Measurements from ENCODE around the gene ZNF782. TPM values are rescaled to one million over a fixed set of nuclear protein-coding genes. Genes with fewer than 3 reads are reported as not detected.
"Not testable (repeated sequence)": the region's sequence is repeated elsewhere in the genome, so short reads cannot be mapped to it uniquely, and the experiment has no call there.

ZNF782 gene
- 10.0 and 11.8 TPM in 2 replicates for total RNA-seq
- long read RNA-seq, partial matches to known transcripts: 0 of 13 reads
- long read RNA-seq, other reads (novel, unspliced or antisense): 13 of 13 reads

- peaks cover 15% of the 10 kb centered on the region for H3K9me3 Mint-ChIP-seq (ENCODE audit: low read depth)
- H3K4me3 Mint-ChIP-seq (ENCODE audit: low read depth): peak within 1 kb of the TSS; percentile 99
- H3K27me3 Mint-ChIP-seq: no peaks in the 10 kb centered on the region
- peaks cover 15% of the 10 kb centered on the region for H3K36me3 Mint-ChIP-seq (ENCODE audit: insufficient read depth)
- TF ChIP-seq CTCF (IDR thresholded peaks at IDR 0.05; ENCODE audit: unreplicated experiment): no peak
- peak within 1 kb of the TSS; percentile 97 for H3K27ac Mint-ChIP-seq
- DNase-seq (ENCODE audit: low spot score, unreplicated experiment): peak; percentile 88
- peaks cover 58% of the 10 kb centered on the region for H3K4me1 Mint-ChIP-seq (ENCODE audit: low read depth)
Observed at GRCh38 chr9:96853781-96854650, at the start of gene ZNF782. TSS of gene ZNF782 (minus strand) at chr9:96854514. CDS start at chr9:96851961, 2,553 bp downstream.

- not testable (repeated sequence) for DNase-seq (ENCODE audit: low spot score, unreplicated experiment); H3K27ac Mint-ChIP-seq; H3K4me1 Mint-ChIP-seq (ENCODE audit: low read depth); H3K36me3 Mint-ChIP-seq (ENCODE audit: insufficient read depth); H3K9me3 Mint-ChIP-seq (ENCODE audit: low read depth); H3K4me3 Mint-ChIP-seq (ENCODE audit: low read depth); H3K27me3 Mint-ChIP-seq
Observed at GRCh38 chr9:96900010-96900409, 45.7 kb upstream of the ZNF782 start.

- no peak overlapping the region for H3K27ac Mint-ChIP-seq
- no peaks in the 10 kb centered on the region for H3K4me1 Mint-ChIP-seq (ENCODE audit: low read depth)
Observed at GRCh38 chr9:96892131-96892530, 37.8 kb upstream of the ZNF782 start.

GRCh38 chr9:96888591-96888990 is 34.3 kb upstream of the ZNF782 start:
- peaks cover 3% of the 10 kb centered on the region for H3K9me3 Mint-ChIP-seq (ENCODE audit: low read depth)
- no peak for DNase-seq (ENCODE audit: low spot score, unreplicated experiment)
- TF ChIP-seq CTCF (IDR thresholded peaks at IDR 0.05; ENCODE audit: unreplicated experiment): no peak
- H3K27me3 Mint-ChIP-seq: no peaks in the 10 kb centered on the region
- H3K4me1 Mint-ChIP-seq (ENCODE audit: low read depth): peaks cover 5% of the 10 kb centered on the region
- no peak overlapping the region for H3K4me3 Mint-ChIP-seq (ENCODE audit: low read depth)
- peaks cover 11% of the 10 kb centered on the region for H3K36me3 Mint-ChIP-seq (ENCODE audit: insufficient read depth)
- H3K27ac Mint-ChIP-seq: no peak overlapping the region

More at GRCh38 chr9:96892131-96892530, 37.8 kb upstream of the ZNF782 start:
- no peaks in the 10 kb centered on the region for H3K27me3 Mint-ChIP-seq
- H3K36me3 Mint-ChIP-seq (ENCODE audit: insufficient read depth): peaks cover 17% of the 10 kb centered on the region
- no peak overlapping the region for H3K4me3 Mint-ChIP-seq (ENCODE audit: low read depth)
- H3K9me3 Mint-ChIP-seq (ENCODE audit: low read depth): no peaks in the 10 kb centered on the region
- TF ChIP-seq CTCF (IDR thresholded peaks at IDR 0.05; ENCODE audit: unreplicated experiment): no peak
- no peak for DNase-seq (ENCODE audit: low spot score, unreplicated experiment)

GRCh38 chr9:96885424-96885823 is 31.1 kb upstream of the ZNF782 start:
- H3K27ac Mint-ChIP-seq: no peak overlapping the region
- H3K4me3 Mint-ChIP-seq (ENCODE audit: low read depth): no peak overlapping the region
- no peaks in the 10 kb centered on the region for H3K27me3 Mint-ChIP-seq
- no peak for TF ChIP-seq CTCF (IDR thresholded peaks at IDR 0.05; ENCODE audit: unreplicated experiment)
- peaks cover 2% of the 10 kb centered on the region for H3K36me3 Mint-ChIP-seq (ENCODE audit: insufficient read depth)
- H3K9me3 Mint-ChIP-seq (ENCODE audit: low read depth): peaks cover 3% of the 10 kb centered on the region
- peaks cover 5% of the 10 kb centered on the region for H3K4me1 Mint-ChIP-seq (ENCODE audit: low read depth)
- no peak for DNase-seq (ENCODE audit: low spot score, unreplicated experiment)

Measured in progenitor cell of endocrine pancreas (in vitro differentiated cells).